Measurements from ENCODE around the gene ASB4.
"Not testable (repeated sequence)": the region's sequence is repeated elsewhere in the genome, so short reads cannot be mapped to it uniquely, and the experiment has no call there.

ASB4 gene

DNA sequence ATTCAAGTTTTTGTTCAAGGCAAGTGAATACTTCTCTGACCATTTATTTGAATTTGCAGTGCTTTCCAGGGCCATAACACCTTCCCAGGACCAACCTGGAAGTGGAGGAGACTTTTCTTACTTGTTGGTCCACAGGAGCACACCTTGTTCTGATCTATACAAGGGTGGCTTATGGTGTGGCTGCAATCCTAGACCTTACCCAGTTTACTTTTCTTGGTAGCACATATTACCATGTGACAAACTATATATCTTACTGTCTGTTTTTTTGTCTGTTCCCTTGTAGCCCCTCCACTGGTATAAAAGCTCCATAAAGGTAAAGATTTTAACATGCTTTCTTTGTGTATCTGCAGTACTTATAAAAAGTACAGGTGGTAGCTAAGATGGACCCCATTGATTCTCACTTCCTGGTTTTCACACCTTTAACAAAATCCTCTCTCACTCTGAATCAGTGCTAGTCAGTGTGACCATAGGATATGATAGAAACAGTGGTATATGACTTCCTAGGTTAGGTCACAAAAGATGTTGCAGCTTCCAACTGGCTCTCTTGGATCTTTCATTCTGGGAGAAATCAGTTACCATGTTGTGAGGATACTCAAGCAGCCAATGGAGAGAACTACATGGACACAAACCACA lies 5.6 kb upstream of the ASB4 start:
- no peak for DNase-seq

DNA sequence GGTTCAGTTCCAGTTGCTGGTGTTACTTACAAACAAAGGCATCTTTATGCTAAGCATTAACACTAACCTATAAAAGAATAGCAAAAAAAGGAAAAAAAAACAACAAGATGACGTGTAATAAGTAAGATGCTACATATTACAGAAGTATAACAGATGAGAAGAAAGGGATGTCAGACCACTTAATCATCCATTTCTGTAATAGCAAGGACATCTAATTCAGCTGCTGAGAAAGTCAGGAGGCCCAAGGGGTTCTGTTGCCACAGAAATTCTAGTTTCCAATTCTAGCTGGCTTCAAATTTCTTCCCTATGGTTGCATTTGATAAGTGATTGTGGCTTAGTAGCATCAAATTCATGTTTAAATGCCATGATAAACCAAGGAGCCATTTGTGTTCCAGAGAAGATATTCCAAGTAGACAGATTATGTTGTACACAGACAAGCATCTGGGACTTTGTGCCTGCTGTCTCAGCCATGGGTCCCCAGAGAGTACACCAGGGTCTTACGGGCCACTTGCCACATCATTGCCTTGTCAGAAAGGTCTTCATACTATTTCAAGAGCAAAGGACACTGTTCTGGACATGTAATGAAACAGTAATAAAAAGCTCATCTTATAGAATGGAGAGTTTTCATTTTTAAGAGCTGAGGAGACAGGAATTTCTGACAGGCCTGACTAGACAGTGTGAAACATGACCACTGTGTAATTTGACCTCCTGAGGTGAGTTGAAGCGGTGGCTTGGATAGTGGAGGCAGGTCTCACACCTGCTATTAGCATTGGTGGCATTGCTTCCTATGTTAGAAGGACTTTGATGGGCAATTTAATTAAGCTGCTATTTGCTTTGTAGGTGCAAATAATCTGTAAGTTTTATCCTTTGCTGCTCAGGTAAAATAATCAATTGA lies 4.2 kb upstream of the ASB4 start:
- DNase-seq, result no peak

DNA sequence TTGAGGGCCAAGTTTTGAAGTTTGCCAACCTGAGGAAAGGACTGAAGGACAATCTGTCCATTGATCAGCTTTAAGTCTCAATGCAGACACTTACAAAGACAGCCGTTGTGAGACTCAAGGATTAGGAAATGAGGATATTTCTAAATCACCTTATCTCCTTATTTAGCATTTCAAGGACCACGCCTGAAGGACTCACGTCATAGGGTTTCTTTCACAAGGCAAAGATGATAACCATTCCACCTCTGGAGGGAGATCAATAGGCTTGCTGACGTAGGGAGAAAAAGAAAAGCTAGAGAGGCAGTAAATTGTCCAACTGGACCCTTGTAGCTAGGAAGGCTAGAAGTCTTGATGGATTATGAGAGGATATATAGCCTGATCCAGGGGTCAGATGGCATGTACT lies 3.3 kb upstream of the ASB4 start:
- no peak for DNase-seq

DNA sequence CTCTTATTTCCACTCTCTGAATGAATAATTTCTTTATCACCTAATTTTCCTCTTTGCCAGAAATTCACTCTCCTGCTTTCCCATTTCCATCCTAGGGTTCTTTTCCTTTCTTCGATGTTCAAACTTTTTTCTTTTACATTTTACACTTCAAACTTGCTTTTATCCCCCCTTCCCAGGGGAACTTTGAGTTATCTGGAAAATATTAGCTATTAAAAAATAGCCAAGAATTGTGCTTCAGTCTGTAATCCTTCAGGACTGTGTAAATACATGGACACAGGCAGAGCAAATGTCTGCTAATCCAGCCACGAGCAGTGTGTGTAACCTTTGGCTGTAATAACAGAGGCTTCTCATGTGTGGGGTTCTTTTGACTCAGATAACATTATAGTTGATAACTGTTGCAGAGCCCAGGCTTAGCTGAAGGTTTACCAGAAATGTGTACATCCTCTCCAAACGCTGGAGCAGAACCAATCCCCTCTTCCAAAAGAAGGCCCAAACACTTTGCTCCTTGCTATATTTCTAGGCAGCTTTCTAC lies 4.6 kb downstream of the ASB4 start:
- no peak for DNase-seq

DNA sequence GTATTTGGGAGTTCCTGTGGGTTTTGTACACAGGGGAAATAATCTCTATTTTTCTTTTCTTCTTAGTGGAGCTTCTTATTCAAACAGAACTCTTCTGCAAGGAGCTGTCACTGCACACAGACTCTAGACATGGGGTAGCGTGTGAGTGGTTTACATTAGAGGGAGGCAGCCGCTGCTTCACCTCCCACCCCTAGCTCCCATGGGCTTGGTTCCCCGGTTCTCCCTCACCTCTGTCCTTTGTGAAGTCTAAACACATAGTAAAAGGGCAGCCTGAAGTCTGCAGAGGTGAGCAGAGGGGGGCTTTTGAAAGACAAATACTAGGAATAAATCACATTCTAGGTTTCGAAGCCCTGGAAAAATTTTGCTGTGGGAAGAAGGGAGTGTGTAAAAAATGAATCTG lies 5.5 kb downstream of the ASB4 start:
- DNase-seq, result no peak

GRCh38 chr7:95491634-95492314 lies 6.0 kb downstream of the ASB4 start:
- no peak for DNase-seq

DNA sequence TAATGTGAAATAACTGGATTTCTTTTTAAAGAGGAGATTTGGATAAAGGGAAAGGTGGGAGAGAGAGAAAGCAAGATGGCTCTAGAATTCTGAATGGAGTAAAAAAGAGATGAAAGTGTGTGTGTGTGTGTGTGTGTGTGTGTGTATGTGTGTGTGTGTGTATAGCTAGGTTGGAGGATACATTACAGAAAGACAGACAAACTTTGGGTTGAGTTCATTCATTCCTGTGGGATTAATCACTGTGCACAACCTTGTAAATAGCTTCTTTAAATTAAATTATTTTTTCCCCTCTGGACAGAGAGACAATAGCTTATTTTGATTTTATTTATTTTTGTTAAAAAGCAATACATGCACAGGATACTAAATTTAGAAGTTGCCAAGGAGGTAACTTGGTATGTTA lies 7.5 kb downstream of the ASB4 start:
- DNase-seq, result no peak

DNA sequence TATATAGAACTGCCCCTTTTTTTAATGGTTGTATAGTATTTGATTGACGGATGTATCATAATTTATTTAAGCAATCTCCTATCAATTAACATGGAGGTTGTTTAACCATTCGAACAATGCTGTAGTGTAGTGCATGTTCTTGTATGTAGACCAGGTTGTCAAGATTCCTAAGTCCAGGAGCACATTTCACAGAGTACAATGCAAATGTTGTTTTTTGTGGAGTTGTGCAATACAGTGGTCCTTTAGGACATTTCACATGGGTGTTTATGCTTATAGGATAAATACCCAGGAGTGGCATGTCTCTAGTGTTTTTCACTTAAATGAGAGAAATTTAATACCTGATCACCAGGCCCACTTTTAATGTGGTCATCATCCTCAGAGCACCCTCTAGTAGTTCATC lies 8.1 kb downstream of the ASB4 start:
- no peak for DNase-seq

GRCh38 chr7:95501261-95501832 lies 15.6 kb downstream of the ASB4 start:
- DNase-seq, result no peak

DNA sequence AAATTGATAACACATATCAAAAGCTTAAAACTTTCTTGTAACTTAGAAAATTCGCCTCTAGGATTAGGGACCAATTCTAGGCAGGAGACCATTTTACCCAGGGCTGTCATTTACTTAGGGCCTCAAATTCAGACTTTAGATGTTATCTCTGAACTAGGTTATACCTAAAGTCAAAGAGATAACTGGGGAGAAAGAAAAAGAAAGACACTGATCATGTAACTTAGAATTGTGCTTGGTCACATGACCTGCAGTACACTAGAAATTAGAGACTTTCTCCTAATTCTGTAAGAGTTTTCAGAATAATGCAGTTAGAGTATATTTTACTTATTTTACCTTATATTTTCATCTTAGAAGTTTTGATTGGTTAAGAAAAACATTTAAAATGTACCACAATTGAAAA lies 16.7 kb downstream of the ASB4 start:
- DNase-seq, result no peak

DNA sequence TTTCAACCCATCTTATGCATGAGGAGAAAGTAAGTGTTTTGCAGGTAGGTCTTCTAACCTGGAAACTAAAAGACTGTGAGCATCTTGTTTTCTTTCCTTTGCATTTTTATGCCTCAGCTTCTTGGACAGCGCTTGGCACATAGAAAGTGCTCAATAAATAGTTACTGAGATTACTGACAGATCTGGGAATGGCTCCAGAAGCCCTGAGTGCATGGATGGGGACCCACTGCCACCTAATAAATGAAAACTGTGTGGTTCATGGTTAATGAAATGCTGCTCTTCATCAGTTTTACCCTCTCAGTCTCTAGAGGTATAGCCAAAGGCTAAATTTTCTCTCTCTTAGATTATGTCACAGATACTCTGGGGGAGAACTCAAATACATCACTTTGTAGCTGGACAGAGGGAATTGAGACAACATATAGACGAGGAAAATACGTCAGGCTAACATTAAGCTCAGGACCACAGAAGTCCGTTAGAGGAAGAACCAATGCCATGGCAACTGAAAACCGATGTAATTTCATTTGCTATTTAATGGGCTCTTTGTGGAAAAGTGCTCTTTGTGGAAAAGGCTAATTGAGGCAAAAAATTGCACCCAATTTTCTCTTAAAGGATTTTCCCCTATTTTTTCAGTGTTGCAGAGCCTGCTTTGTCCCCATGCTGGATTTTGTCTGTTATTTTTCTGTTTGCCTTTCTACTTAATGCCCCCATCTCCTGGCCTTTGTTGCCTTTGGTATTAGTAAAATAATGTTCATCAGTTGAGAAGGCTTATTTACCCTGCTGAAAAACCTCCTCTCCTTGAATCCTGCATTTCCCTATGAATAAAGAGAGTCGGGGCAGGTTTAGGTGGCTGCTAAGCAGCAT lies 17.8 kb downstream of the ASB4 start:
- DNase-seq, result no peak

DNA sequence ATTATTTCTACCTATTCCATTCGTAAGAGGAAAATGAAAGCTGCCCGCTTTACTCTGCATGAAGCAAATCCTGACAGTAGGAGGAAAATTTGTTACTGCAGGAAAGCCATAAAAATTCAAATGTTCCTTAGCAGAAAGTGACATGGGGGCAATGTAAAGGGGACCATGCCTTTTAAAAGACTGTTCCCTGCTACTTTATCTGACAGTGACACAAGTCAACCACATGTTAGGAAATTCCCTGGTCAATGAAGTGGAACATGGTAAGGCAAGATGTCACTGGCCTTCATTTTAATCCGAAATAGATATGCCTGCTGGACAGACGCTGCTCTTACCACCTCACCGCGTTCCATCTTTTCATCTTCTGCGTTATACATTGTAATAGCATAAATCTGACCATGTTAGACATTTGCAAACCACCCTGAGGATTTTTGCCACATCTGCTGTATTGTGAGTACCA lies 18.4 kb downstream of the ASB4 start:
- not testable (repeated sequence) for DNase-seq

- DNase-seq, result no peak
These were observed 23.0 kb downstream of the ASB4 start for GRCh38 chr7:95508780-95509179.

DNA sequence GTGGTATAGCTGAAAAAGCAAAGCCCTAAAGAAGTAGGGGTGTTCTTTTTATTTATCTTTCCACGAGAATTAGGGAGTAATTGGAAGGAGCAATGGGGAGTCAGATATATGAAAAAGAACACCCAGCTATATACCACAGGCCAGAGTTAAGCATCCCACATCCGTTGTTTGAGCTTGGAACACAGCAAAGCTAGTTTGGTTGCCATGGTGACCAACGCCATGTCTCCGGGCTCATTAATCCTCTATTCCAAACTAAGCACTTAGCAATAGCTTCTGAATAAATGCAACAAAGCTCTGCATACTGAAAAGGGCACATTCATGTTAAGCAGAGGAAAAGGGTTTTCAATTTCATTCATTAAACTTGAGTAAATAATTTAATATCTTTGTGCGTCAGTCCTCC lies 23.5 kb downstream of the ASB4 start:
- peak in 1 of 2 experiments; percentile 13 for DNase-seq

DNA sequence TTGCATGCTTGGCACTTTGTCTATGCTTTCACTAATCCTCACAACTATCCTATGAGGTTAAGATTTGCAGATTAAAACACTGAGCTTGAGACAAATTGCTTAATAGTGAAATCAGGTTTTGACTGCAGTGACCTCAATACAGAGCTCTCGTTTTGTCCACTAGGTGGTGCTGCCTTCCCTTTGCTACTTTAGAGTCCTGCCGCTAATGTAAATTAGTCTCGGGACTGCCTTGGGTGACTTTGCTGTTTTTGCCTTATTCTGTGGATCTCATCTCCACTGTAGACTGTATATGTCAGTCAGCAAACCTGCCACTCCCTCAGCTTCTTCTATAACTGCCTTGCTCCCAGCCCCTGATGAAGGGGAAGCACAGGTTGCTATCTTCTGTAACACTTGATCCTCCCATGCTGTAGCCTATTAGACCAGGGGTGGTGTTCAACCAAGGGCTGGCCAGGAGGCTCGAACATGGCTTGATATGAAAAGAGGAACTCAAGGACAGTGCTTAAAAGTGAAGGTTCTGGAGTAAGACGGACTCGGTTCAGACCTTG lies 26.0 kb downstream of the ASB4 start:
- DNase-seq, result peak; percentile 4 to 53

DNA sequence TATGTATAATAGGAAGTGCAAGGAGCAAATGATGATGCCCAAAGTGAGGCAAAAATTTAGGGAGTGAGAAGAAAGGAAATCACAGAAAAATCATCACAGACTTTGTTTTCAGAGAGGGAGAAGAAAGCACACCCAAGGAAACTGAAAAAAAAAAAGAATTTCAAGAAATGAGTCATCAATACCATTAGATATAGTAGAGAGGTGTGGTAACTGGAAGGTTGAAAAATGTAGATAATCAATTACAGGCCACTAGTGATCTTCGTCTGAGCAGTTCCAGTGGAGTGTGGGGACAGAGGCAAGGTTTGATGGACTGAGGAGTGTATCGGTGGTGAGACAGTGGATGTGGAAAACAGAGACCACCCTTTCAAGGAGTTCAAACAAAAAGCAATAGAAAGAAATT lies 31.7 kb downstream of the ASB4 start:
- DNase-seq, result no peak

DNA sequence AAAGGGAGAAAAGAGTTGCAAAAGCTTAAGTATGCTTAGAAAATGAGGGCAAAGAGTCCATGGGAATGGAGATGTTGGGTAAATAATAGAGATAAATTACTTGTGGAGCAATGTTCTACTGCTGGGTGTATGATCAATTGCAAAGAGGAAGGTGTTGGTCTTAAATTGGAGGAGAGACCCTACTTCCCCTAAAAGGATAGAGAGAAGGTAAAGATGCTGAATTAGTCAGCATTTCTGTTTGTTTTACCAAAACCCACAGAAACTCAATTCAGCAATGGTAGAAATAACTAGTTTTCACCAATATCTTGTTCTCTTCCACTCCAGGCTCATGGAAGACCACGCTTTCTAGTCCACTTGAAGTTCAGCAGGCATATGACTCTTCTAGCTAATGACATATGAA lies 32.1 kb downstream of the ASB4 start:
- no peak for DNase-seq

DNA sequence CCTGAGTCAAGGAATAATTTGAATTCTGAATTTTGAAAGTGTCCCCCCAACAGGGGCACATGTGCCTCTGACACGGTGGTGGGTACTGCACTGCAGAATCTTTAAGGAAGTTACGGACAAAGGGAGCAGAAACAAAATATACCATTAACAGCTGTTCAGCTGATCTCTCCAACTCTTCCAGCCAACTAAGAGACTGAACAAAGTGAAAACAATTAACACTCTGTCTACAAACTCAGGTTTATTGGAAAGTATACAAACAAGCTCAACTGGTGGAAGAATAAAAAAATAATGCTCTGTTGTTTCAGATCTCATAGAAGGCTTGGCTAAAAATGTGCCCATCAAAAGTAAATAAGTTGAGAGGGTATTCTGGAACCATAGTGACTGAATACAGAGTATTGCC lies 34.4 kb downstream of the ASB4 start:
- no peak for DNase-seq

DNA sequence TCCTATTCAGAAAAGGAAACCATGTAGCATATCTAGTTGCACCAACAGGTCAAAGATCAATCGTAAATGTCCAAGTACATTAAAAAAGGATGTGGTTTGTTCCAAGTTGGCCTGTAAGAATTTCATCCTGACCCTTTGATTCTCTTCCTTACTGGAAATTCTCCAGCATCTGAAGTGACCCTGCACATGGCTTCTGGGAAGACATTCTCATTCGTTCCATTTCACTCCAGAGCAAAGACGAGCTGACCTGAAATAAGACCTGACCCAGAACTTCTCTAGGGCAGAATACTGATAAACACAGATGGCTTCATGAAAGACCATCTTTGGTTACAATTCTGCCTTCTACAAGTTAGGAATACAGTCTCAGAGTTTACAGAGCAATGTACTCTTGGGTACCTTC lies 39.8 kb downstream of the ASB4 start:
- DNase-seq, result no peak

- DNase-seq, result no peak
These were observed 40.5 kb downstream of the ASB4 start for GRCh38 chr7:95526128-95526738.

DNA sequence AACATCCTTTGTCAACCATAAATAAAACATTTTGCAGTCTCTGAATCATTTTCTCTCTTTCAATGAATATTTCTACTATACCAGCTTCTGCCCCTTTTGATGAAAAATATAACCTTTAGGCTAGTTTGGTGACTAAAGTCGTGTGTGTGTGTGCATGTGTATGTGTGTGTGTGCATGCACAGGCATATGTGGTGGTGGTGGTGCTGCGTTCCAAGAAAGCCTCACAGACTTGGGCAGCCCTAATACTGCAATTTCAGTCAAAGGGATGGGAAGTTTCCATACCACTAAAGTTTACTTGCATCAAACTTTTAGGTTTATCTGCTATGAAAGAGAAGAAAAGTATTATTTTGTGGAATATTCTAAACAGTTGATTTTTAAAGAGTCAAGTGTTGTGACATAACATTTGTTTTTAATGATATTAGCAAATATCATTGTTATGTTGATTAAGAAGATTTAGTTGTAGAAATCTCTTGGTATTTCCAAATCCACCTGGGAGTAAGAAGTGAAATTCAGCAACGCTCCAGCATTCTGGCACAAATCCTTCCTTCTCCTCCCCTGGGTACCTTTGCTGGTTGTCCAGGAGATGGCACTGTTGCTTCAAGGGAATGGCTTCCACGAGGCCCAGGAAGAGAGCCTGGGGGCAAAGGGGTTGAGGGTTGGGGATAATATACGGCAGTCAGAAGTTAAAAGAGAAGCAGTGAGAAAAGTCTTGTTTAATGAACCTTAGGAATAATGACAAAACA lies 41.5 kb downstream of the ASB4 start:
- peak in 1 of 2 experiments; percentile 56 for DNase-seq
